ENCODE results near the gene RGS7. TPM values are rescaled to one million over a fixed set of nuclear protein-coding genes. Genes with fewer than 3 reads are reported as not detected.

The RGS7 gene
- total and polyA plus RNA-seq, 10 of the 15 experiments (the other 5 are each of a cell fraction or from before 2014, with no cell fraction given) = not detected

DNA sequence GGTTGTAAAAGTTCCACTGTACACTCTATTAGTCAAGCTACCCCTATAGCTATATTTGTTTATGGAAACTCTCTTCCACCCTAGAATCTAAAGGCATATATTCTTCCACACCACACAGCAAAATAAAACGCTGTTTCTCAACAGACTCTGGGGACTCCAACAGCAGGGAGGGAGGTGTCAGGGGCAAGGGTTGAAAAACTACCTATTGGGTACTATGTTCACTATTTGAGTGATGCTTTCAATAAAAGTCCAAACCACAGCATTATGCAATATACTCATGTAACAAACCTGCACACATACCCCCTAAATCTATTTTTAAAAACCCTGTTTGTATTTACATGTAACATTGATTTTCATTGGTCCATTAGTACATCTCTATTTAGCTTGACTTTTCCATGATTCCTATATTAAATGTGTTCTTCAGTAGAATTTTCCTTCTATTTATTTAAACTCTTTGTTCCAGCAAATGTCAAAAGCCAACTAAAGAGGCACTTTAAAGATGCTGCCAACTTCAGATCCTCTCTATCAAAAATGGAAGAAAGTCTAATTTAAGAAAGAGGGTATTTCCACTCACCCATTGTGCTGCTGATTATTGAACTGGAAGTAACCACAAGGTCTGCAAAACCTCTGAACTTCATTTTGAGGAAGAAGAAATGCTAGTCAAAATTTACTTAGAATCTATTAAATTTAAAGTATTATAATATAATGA is 26.2 kb downstream of the RGS7 start (continued):
- TF ChIP-seq, protein P1, sequence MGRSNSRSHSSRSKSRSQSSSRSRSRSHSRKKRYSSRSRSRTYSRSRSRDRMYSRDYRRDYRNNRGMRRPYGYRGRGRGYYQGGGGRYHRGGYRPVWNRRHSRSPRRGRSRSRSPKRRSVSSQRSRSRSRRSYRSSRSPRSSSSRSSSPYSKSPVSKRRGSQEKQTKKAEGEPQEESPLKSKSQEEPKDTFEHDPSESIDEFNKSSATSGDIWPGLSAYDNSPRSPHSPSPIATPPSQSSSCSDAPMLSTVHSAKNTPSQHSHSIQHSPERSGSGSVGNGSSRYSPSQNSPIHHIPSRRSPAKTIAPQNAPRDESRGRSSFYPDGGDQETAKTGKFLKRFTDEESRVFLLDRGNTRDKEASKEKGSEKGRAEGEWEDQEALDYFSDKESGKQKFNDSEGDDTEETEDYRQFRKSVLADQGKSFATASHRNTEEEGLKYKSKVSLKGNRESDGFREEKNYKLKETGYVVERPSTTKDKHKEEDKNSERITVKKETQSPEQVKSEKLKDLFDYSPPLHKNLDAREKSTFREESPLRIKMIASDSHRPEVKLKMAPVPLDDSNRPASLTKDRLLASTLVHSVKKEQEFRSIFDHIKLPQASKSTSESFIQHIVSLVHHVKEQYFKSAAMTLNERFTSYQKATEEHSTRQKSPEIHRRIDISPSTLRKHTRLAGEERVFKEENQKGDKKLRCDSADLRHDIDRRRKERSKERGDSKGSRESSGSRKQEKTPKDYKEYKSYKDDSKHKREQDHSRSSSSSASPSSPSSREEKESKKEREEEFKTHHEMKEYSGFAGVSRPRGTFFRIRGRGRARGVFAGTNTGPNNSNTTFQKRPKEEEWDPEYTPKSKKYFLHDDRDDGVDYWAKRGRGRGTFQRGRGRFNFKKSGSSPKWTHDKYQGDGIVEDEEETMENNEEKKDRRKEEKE (IDR thresholded peaks at IDR 0.05) = no peak
- peak; percentile 31 for TF ChIP-seq PKNOX1 (IDR thresholded peaks at IDR 0.05)
- TF ChIP-seq ZNF24 (IDR thresholded peaks at IDR 0.05) = peak; percentile 16; the same call in 1 of the 2 replicates
- no peak for TF ChIP-seq RFX5 (IDR thresholded peaks at IDR 0.05; ENCODE audit: low read depth, low read length)
- TF ChIP-seq MYC (IDR thresholded peaks at IDR 0.05; ENCODE audit: insufficient read depth, insufficient read length, insufficient replicate concordance, low read length, severe bottlenecking) = no peak
- TF ChIP-seq MEF2B (IDR thresholded peaks at IDR 0.05; ENCODE audit: partially characterized antibody, poor library complexity, severe bottlenecking) = peak; percentile 33
- TF ChIP-seq, protein P2, sequence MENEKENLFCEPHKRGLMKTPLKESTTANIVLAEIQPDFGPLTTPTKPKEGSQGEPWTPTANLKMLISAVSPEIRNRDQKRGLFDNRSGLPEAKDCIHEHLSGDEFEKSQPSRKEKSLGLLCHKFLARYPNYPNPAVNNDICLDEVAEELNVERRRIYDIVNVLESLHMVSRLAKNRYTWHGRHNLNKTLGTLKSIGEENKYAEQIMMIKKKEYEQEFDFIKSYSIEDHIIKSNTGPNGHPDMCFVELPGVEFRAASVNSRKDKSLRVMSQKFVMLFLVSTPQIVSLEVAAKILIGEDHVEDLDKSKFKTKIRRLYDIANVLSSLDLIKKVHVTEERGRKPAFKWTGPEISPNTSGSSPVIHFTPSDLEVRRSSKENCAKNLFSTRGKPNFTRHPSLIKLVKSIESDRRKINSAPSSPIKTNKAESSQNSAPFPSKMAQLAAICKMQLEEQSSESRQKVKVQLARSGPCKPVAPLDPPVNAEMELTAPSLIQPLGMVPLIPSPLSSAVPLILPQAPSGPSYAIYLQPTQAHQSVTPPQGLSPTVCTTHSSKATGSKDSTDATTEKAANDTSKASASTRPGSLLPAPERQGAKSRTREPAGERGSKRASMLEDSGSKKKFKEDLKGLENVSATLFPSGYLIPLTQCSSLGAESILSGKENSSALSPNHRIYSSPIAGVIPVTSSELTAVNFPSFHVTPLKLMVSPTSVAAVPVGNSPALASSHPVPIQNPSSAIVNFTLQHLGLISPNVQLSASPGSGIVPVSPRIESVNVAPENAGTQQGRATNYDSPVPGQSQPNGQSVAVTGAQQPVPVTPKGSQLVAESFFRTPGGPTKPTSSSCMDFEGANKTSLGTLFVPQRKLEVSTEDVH (IDR thresholded peaks at IDR 0.05; ENCODE audit: low read depth, partially characterized antibody) = no peak
- TF ChIP-seq KAT2A (conservative IDR thresholded peaks at IDR 0.05; ENCODE audit: control insufficient read depth, low read depth, low read length) = no peak
- TF ChIP-seq, protein P3, sequence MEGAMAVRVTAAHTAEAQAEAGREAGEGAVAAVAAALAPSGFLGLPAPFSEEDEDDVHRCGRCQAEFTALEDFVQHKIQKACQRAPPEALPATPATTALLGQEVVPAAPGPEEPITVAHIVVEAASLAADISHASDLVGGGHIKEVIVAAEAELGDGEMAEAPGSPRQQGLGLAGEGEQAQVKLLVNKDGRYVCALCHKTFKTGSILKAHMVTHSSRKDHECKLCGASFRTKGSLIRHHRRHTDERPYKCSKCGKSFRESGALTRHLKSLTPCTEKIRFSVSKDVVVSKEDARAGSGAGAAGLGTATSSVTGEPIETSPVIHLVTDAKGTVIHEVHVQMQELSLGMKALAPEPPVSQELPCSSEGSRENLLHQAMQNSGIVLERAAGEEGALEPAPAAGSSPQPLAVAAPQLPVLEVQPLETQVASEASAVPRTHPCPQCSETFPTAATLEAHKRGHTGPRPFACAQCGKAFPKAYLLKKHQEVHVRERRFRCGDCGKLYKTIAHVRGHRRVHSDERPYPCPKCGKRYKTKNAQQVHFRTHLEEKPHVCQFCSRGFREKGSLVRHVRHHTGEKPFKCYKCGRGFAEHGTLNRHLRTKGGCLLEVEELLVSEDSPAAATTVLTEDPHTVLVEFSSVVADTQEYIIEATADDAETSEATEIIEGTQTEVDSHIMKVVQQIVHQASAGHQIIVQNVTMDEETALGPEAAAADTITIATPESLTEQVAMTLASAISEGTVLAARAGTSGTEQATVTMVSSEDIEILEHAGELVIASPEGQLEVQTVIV (IDR thresholded peaks at IDR 0.05; ENCODE audit: borderline replicate concordance, partially characterized antibody) = no peak
- no peak for TF ChIP-seq SIN3A (IDR thresholded peaks at IDR 0.05; ENCODE audit: low read depth, low read length)
- TF ChIP-seq PAX8 (IDR thresholded peaks at IDR 0.05) = no peak
- TF ChIP-seq ZNF217 (IDR thresholded peaks at IDR 0.05) = no peak
- no peak for TF ChIP-seq EED (IDR thresholded peaks at IDR 0.05; ENCODE audit: low read depth)
- TF ChIP-seq, protein P4, sequence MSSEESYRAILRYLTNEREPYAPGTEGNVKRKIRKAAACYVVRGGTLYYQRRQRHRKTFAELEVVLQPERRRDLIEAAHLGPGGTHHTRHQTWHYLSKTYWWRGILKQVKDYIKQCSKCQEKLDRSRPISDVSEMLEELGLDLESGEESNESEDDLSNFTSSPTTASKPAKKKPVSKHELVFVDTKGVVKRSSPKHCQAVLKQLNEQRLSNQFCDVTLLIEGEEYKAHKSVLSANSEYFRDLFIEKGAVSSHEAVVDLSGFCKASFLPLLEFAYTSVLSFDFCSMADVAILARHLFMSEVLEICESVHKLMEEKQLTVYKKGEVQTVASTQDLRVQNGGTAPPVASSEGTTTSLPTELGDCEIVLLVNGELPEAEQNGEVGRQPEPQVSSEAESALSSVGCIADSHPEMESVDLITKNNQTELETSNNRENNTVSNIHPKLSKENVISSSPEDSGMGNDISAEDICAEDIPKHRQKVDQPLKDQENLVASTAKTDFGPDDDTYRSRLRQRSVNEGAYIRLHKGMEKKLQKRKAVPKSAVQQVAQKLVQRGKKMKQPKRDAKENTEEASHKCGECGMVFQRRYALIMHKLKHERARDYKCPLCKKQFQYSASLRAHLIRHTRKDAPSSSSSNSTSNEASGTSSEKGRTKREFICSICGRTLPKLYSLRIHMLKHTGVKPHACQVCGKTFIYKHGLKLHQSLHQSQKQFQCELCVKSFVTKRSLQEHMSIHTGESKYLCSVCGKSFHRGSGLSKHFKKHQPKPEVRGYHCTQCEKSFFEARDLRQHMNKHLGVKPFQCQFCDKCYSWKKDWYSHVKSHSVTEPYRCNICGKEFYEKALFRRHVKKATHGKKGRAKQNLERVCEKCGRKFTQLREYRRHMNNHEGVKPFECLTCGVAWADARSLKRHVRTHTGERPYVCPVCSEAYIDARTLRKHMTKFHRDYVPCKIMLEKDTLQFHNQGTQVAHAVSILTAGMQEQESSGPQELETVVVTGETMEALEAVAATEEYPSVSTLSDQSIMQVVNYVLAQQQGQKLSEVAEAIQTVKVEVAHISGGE (CRISPR knock-in tag; IDR thresholded peaks at IDR 0.05) = no peak
- TF ChIP-seq ZNF274 (IDR thresholded peaks at IDR 0.05; ENCODE audit: insufficient read depth, insufficient read length) = no peak
- 0 out of 2 replicates have a peak, but pooled peaks have one; percentile 3 for TF ChIP-seq BCL11A (IDR thresholded peaks at IDR 0.05; ENCODE audit: low read depth, low read length)
- TF ChIP-seq BRCA1 (IDR thresholded peaks at IDR 0.05; ENCODE audit: low read depth, low read length) = no peak

Measured in GM12878 (cell line).